H9 (cell line): ENCODE data around the gene B3GNT4. TPM values are rescaled to one million over a fixed set of nuclear protein-coding genes. Genes with fewer than 3 reads are reported as not detected.
"Not testable (repeated sequence)": the region's sequence is repeated elsewhere in the genome, so short reads cannot be mapped to it uniquely, and the experiment has no call there.

Experiments
- DNase-seq: peaks from one replicate; pipeline ENCODE4 v3.0.0-alpha.2; 2017
- H2AFZ ChIP-seq: one replicate; pipeline ENCODE4 v1.6.1; 2013; ENCODE audit warnings: mild to moderate bottlenecking, low read length, control low read depth, moderate library complexity
- H2AK5ac ChIP-seq: 2 replicates; pipeline ENCODE4 v1.6.1; 2013; ENCODE audit warnings: low read length, control low read depth, mixed read lengths; ENCODE audit not compliant: insufficient read length
- H2BK120ac ChIP-seq: one replicate; pipeline ENCODE4 v1.6.1; 2013; ENCODE audit warnings: low read depth, mild to moderate bottlenecking, low read length, control low read depth, inconsistent platforms; ENCODE audit not compliant: poor library complexity, severe bottlenecking
- H2BK12ac ChIP-seq: 2 replicates; pipeline ENCODE4 v1.6.1; 2013; ENCODE audit warnings: low read length, control low read depth, mixed read lengths, low read depth; ENCODE audit not compliant: insufficient read length
- H2BK15ac ChIP-seq: 2 replicates; pipeline ENCODE4 v1.6.1; 2013; ENCODE audit warnings: low read depth, low read length, control low read depth
- H2BK20ac ChIP-seq: one replicate; pipeline ENCODE4 v1.6.1; 2013; ENCODE audit warnings: low read depth, mild to moderate bottlenecking, low read length, control low read depth, inconsistent platforms; ENCODE audit not compliant: poor library complexity, severe bottlenecking
- H2BK5ac ChIP-seq: 2 replicates; pipeline ENCODE4 v1.6.1; 2013; ENCODE audit warnings: low read length, control low read depth, mixed read lengths; ENCODE audit not compliant: insufficient read length
- H3K14ac ChIP-seq: 2 replicates; pipeline ENCODE4 v1.6.1; 2013; ENCODE audit warnings: low read length, control low read depth; ENCODE audit not compliant: insufficient read depth
- H3K18ac ChIP-seq: 2 replicates; pipeline ENCODE4 v1.6.1; 2013; ENCODE audit warnings: low read depth, mild to moderate bottlenecking, mixed read lengths, low read length, control low read depth; ENCODE audit not compliant: insufficient read length
- H3K23ac ChIP-seq: 2 replicates; pipeline ENCODE4 v1.6.1; 2013; ENCODE audit warnings: low read length, control low read depth, mixed read lengths, low read depth; ENCODE audit not compliant: insufficient read length
- H3K23me2 ChIP-seq: 2 replicates; pipeline ENCODE4 v1.6.1; 2013; ENCODE audit warnings: low read depth, mild to moderate bottlenecking, mixed read lengths, low read length, control low read depth; ENCODE audit not compliant: insufficient read length, poor library complexity, severe bottlenecking
- H3K27ac ChIP-seq: 2 replicates; pipeline ENCODE4 v1.5.1; 2013; ENCODE audit warnings: low read length, control low read depth, mixed read lengths, low read depth; ENCODE audit not compliant: insufficient read length
- H3K27me3 ChIP-seq: 2 replicates; pipeline ENCODE4 v1.6.1; 2013; ENCODE audit warnings: low read length, control low read depth, inconsistent platforms; ENCODE audit not compliant: insufficient read depth
- H3K4ac ChIP-seq: 2 replicates; pipeline ENCODE4 v1.6.1; 2013; ENCODE audit warnings: low read depth, mild to moderate bottlenecking, control low read depth, inconsistent platforms, low read length, moderate library complexity
- H3K4me1 ChIP-seq: 2 replicates; pipeline ENCODE4 v1.6.1; 2013; ENCODE audit warnings: low read length, control low read depth, inconsistent platforms; ENCODE audit not compliant: insufficient read depth
- H3K4me2 ChIP-seq: 2 replicates; pipeline ENCODE4 v1.6.1; 2013; ENCODE audit warnings: low read length, control low read depth, mixed read lengths; ENCODE audit not compliant: insufficient read length, insufficient read depth
- H3K56ac ChIP-seq: 2 replicates; pipeline ENCODE4 v1.6.1; 2013; ENCODE audit warnings: low read depth, mild to moderate bottlenecking, mixed read lengths, low read length, control low read depth; ENCODE audit not compliant: insufficient read length
- H3K79me1 ChIP-seq: 2 replicates; pipeline ENCODE4 v1.6.1; 2013; ENCODE audit warnings: low read depth, mild to moderate bottlenecking, moderate library complexity, low read length, control low read depth, inconsistent platforms; ENCODE audit not compliant: insufficient read depth, poor library complexity, severe bottlenecking
- H3K79me2 ChIP-seq: 2 replicates; pipeline ENCODE4 v1.6.1; 2013; ENCODE audit warnings: low read length, control low read depth, inconsistent platforms; ENCODE audit not compliant: insufficient read depth
- H3K9ac ChIP-seq: 2 replicates; pipeline ENCODE4 v1.6.1; 2013; ENCODE audit warnings: low read length, control low read depth, mixed read lengths; ENCODE audit not compliant: insufficient read length; ENCODE audit errors: extremely low read depth
- H3K9me3 ChIP-seq: one replicate; pipeline ENCODE4 v1.6.1; 2013; ENCODE audit warnings: low read depth, low read length, inconsistent platforms; ENCODE audit not compliant: control insufficient read depth
- H3T11ph ChIP-seq: one replicate; pipeline ENCODE4 v1.6.1; 2013; ENCODE audit warnings: mild to moderate bottlenecking, low read length, control low read depth, inconsistent platforms
- H4K20me1 ChIP-seq: one replicate; pipeline ENCODE4 v1.6.1; 2013; ENCODE audit not compliant: control insufficient read depth, insufficient read length, insufficient read depth
- H4K5ac ChIP-seq: 2 replicates; pipeline ENCODE4 v1.6.1; 2013; ENCODE audit warnings: low read depth, mild to moderate bottlenecking, mixed read lengths, low read length, control low read depth; ENCODE audit not compliant: insufficient read length
- H4K8ac ChIP-seq: replicated peaks from 2 replicates; pipeline ENCODE4 v1.6.1; 2013; ENCODE audit warnings: low read length, control low read depth, mixed read lengths, low read depth; ENCODE audit not compliant: insufficient read length
- H4K91ac ChIP-seq: 2 replicates; pipeline ENCODE4 v1.6.1; 2013; ENCODE audit warnings: low read depth, mild to moderate bottlenecking, moderate library complexity, mixed read lengths, low read length, control low read depth; ENCODE audit not compliant: insufficient read length
- H3K27ac Mint-ChIP-seq, 3 experiments: 2 replicates in 2 of 3; 3 replicates in 1 of 3; pipeline ENCODE4 v1.8.0; 2020 to 2021; ENCODE audit warnings: mixed read lengths in 3 of 3, mild to moderate bottlenecking in 1 of 3, moderate library complexity in 1 of 3
- H3K27me3 Mint-ChIP-seq: 2 replicates; pipeline ENCODE4 v1.8.0; 2021; ENCODE audit warnings: low read depth, mild to moderate bottlenecking, moderate library complexity, mixed read lengths
- H3K36me3 Mint-ChIP-seq, 3 experiments: 2 replicates in 2 of 3; 3 replicates in 1 of 3; pipeline ENCODE4 v1.8.0; 2020 to 2021; ENCODE audit warnings: low read depth in 3 of 3, mixed read lengths in 3 of 3; ENCODE audit not compliant: insufficient read depth in 1 of 3
- H3K4me1 Mint-ChIP-seq, 2 experiments: 2 replicates each; pipeline ENCODE4 v1.8.0; 2020; ENCODE audit warnings: mixed read lengths in 2 of 2
- H3K4me3 Mint-ChIP-seq, 2 experiments: 2 replicates in 1 of 2; 3 replicates in 1 of 2; pipeline ENCODE4 v1.8.0; 2020 to 2021; ENCODE audit warnings: mild to moderate bottlenecking in 2 of 2, mixed read lengths in 2 of 2, moderate library complexity in 1 of 2
- H3K9me3 Mint-ChIP-seq, 2 experiments: 2 replicates in 1 of 2; 3 replicates in 1 of 2; pipeline ENCODE4 v1.8.0; 2020; ENCODE audit warnings: mild to moderate bottlenecking in 2 of 2, mixed read lengths in 2 of 2, moderate library complexity in 1 of 2
- WGBS: extraction: QIAGEN DNeasy Blood & Tissue Kit; methylation state at CpG from one replicate; pipeline ENCODE4 v1.1.7; 2013; ENCODE audit warnings: missing lambda C conversion rate, low lambda C conversion rate, mixed read lengths; ENCODE audit not compliant: insufficient read length; ENCODE audit errors: extremely low coverage; 5-methylcytosine and 5-hydroxymethylcytosine counted together
- total RNA-seq: library from RNA; stranded (reverse); gene quantifications from 2 replicates; pipeline ENCODE4 v1.2.1, GENCODE V29; 2021
- TF ChIP-seq, protein P1 (sequence below): fragments of 200-600 bp; sonication (generic); conservative IDR thresholded peaks from 3 replicates; pipeline ENCODE4 v1.8.0; 2021; ENCODE audit warnings: antibody characterized with exemption, mild to moderate bottlenecking

B3GNT4 gene
- total RNA-seq, 1 experiment from 2014 or later = 1.0 TPM

DNA sequence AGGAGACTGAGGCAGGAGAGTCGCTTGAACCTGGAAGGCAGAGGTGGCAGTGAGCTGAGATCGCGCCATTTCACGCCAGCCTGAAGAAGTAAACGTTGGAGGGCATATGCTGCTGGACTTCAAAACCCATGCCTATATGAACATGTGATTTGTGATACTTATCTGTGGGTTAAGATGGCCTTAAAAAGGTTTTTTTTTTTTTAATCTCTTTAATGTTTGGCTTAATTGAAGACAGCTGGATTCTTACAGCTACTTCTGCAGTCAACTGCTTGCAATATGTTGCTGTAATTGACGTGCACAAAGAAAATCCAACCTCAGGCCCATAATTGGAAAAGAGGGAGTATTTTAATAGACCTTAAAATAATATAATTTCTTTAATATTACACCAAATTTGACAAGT, 1.5 kb upstream of the B3GNT4 start:
- Histone ChIP-seq H3K14ac (no peak overlapping the region), H2BK20ac (no peak overlapping the region), H2AFZ (no peak overlapping the region), H3K79me1 (no peaks in the 10 kb centered on the region), H2BK120ac (no peak overlapping the region), H3K27ac (no peak overlapping the region), H3K9ac (no peak overlapping the region), H3K9me3 (no peaks in the 10 kb centered on the region), H2AK5ac (no peak overlapping the region), H4K8ac (no peak overlapping the region), H2BK12ac (no peak overlapping the region), H2BK15ac (no peak overlapping the region), H3K27me3 (peaks cover 4% of the 10 kb centered on the region; the same call in 1 of the 2 replicates), H3K23me2 (peaks cover 7% of the 10 kb centered on the region), H4K20me1 (no peaks in the 10 kb centered on the region), H3K18ac (no peak overlapping the region), H3K4me2 (no peak overlapping the region), H3K56ac (no peak overlapping the region), H3K4me1 (no peaks in the 10 kb centered on the region; the same call in 1 of the 2 replicates), H3K79me2 (no peaks in the 10 kb centered on the region), H2BK5ac (no peak overlapping the region), H3K4ac (no peak overlapping the region), H4K91ac (no peak overlapping the region), H3K23ac (no peak overlapping the region), H4K5ac (no peak overlapping the region), H3T11ph (no peak overlapping the region)
- DNase-seq = no peak
- peaks cover 57% of the 10 kb centered on the region for H3K27me3 Mint-ChIP-seq
- H3K36me3 Mint-ChIP-seq = no peaks in the 10 kb centered on the region; a peak in 1 of 7 replicates
- no peaks in the 10 kb centered on the region for H3K9me3 Mint-ChIP-seq
- peaks cover 15 to 21% of the 10 kb centered on the region in 2 experiments for H3K4me1 Mint-ChIP-seq
- TF ChIP-seq, protein P1, sequence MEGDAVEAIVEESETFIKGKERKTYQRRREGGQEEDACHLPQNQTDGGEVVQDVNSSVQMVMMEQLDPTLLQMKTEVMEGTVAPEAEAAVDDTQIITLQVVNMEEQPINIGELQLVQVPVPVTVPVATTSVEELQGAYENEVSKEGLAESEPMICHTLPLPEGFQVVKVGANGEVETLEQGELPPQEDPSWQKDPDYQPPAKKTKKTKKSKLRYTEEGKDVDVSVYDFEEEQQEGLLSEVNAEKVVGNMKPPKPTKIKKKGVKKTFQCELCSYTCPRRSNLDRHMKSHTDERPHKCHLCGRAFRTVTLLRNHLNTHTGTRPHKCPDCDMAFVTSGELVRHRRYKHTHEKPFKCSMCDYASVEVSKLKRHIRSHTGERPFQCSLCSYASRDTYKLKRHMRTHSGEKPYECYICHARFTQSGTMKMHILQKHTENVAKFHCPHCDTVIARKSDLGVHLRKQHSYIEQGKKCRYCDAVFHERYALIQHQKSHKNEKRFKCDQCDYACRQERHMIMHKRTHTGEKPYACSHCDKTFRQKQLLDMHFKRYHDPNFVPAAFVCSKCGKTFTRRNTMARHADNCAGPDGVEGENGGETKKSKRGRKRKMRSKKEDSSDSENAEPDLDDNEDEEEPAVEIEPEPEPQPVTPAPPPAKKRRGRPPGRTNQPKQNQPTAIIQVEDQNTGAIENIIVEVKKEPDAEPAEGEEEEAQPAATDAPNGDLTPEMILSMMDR = no peak
- no peak overlapping the region for H3K27ac Mint-ChIP-seq
- no peak overlapping the region for H3K4me3 Mint-ChIP-seq
- WGBS = no CpG with 5 or more reads among the region's 6 CpGs

DNA sequence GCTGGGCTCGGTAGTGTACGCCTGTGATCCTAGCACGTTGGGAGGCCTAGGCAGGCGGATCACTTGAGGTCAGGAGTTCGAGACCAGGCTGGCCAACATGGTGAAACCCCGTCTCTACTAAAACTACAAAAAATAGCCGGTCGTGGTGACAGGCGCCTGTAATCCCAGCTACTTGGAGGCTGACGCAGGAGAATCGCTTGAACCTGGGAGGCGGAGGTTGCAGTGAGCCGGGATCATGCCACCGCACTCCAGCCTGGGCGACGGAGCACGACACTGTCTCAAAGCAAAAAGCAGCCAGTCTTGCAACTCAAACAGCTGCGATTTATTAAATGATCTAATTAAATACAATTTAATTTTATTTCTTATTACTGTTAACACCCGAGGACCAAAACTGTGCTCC, 698 bp upstream of the B3GNT4 start:
- H3K18ac ChIP-seq, H3K27ac Mint-ChIP-seq, H3K23ac ChIP-seq, H3K23me2 ChIP-seq, H3K27ac ChIP-seq, H3K9me3 ChIP-seq, H3K9ac ChIP-seq, H3K14ac ChIP-seq, H3K56ac ChIP-seq, H3K79me2 ChIP-seq, H2BK120ac ChIP-seq, H3K36me3 Mint-ChIP-seq, H2BK15ac ChIP-seq, H3K9me3 Mint-ChIP-seq, H4K8ac ChIP-seq, DNase-seq, H2AK5ac ChIP-seq, H3K27me3 ChIP-seq, H3K4ac ChIP-seq, H3T11ph ChIP-seq, H4K91ac ChIP-seq, H2AFZ ChIP-seq, H4K20me1 ChIP-seq, H3K4me1 ChIP-seq, H2BK20ac ChIP-seq, H2BK12ac ChIP-seq, H2BK5ac ChIP-seq, H3K79me1 ChIP-seq, H4K5ac ChIP-seq: not testable (repeated sequence)
- WGBS = no CpG with 5 or more reads among the region's 19 CpGs
- Mint-ChIP-seq H3K4me1 (peaks cover 17 to 21% of the 10 kb centered on the region in 2 experiments), H3K4me3 (peak overlapping the region; percentile 64 to 83), H3K27me3 (peaks cover 55% of the 10 kb centered on the region)
- peak overlapping the region; percentile 48 for H3K4me2 ChIP-seq
